C4-2B (cell line): ENCODE data around the gene SNAPC3.

Experiments used
- H3K27ac ChIP-seq: fragments of 450-650 bp; 2 replicates; pipeline ENCODE4 v1.5.1; 2017
- ZFX ChIP-seq: fragments of 450-650 bp; IDR thresholded peaks from 2 replicates; pipeline ENCODE4 v1.6.1; 2017
- TF ChIP-seq, protein P1 (sequence below): fragments of 450-650 bp; conservative IDR thresholded peaks from 2 replicates; pipeline ENCODE4 v1.5.1; 2017; ENCODE audit warnings: mild to moderate bottlenecking

The SNAPC3 gene

DNA sequence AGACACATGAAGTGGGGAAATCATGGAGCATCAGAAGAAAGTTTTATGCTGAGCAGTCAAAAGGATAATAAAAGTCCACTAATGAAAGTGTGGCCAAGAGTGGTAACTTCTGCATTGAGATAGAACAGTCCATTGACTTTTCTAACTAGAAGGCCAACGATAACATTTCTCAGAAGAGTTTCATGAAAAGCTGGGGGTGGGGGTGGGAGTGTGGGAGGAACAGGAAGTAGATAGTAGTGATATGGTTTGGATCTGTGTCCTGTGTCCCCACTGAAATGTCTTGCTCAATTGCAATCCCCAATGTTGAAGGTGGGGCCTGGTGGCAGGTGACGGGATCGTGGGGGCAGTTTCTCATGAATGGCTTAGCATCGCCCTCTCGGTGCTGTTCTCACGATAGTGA is 36.2 kb upstream of the SNAPC3 start:
- no peak overlapping the region for H3K27ac ChIP-seq
- TF ChIP-seq, protein P1, sequence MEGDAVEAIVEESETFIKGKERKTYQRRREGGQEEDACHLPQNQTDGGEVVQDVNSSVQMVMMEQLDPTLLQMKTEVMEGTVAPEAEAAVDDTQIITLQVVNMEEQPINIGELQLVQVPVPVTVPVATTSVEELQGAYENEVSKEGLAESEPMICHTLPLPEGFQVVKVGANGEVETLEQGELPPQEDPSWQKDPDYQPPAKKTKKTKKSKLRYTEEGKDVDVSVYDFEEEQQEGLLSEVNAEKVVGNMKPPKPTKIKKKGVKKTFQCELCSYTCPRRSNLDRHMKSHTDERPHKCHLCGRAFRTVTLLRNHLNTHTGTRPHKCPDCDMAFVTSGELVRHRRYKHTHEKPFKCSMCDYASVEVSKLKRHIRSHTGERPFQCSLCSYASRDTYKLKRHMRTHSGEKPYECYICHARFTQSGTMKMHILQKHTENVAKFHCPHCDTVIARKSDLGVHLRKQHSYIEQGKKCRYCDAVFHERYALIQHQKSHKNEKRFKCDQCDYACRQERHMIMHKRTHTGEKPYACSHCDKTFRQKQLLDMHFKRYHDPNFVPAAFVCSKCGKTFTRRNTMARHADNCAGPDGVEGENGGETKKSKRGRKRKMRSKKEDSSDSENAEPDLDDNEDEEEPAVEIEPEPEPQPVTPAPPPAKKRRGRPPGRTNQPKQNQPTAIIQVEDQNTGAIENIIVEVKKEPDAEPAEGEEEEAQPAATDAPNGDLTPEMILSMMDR: no peak
- TF ChIP-seq ZFX: no peak

DNA sequence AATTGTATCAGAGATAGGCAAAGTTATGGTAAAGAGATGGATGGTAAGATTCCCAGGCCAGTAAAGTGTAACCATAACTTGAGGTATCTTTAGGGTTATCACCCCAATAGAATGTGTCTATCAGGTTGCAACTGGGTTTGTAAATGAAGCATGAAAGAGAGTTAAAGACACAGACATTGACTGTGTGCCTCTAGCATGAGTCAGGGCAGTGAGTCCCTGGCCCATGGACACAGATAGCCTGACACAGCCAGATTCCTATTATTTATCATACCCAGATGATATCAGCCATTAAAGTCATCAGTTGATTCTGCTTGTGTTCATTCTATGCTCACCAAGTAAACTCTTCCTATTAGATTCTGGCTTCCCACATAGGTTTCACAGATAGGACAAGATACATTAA is 33.5 kb upstream of the SNAPC3 start:
- TF ChIP-seq, protein P1: no peak
- no peak for TF ChIP-seq ZFX
- no peak overlapping the region for H3K27ac ChIP-seq

DNA sequence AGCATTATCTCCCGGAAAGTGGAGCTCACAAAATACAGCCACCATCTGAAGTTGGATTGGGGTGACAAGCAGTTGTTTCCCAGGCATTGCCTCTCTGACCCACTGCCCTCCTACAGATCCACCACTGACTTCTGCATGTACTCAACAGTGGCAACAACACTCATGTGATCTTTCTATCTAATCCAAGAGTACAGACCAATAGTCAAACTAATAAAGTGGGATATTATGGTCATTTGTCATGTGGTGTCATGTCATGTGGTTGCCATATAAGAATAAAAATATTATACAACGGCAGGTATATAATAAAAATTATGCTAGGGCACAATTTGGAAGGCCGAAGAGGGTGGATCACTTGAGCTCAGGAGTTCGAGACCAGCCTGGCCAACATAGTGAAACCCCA is 33.0 kb upstream of the SNAPC3 start:
- no peak for TF ChIP-seq ZFX
- TF ChIP-seq, protein P1: no peak
- H3K27ac ChIP-seq: no peak overlapping the region

DNA sequence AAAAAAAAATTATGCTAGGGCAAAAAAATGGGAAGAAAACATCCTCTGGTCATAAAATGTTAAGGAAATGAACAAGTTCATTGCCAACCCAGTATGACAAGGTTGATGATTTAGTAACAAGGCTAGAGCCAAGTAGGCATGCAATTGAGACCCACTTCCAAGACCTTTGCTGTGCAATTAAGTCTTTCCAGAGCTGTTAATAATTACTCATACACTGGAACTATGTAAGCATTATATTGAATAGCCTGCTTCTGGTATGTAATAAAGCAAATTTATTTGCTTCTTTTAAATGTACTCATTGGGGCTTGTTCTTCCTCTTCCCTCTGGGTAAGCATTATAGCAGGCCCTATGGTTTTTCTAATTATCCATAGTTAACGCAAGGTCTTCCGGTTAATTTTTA is 32.5 kb upstream of the SNAPC3 start:
- H3K27ac ChIP-seq: no peak overlapping the region

DNA sequence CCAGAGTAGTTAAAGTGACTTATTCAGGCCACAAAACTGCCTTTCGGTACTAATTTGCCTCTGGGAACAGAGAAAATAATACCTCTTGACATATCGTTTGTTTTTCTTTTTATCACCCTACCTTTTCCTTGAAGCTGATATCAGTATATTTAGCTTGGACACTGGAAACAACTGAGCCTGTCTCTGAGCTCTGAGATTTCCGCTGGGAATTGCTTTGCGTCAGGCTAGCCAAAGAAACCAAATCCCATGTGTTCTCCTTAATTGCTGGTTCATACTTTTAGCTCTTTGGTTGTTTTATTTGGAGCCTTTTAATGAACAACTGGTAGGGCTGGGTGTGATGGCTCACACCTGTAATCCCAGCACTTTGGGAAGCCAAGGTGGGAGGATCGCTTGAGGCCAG is 30.3 kb upstream of the SNAPC3 start:
- TF ChIP-seq, protein P1: no peak
- TF ChIP-seq ZFX: no peak

More for the DNA sequence above, 32.5 kb upstream of the SNAPC3 start:
- TF ChIP-seq ZFX: no peak
- TF ChIP-seq, protein P1: no peak

DNA sequence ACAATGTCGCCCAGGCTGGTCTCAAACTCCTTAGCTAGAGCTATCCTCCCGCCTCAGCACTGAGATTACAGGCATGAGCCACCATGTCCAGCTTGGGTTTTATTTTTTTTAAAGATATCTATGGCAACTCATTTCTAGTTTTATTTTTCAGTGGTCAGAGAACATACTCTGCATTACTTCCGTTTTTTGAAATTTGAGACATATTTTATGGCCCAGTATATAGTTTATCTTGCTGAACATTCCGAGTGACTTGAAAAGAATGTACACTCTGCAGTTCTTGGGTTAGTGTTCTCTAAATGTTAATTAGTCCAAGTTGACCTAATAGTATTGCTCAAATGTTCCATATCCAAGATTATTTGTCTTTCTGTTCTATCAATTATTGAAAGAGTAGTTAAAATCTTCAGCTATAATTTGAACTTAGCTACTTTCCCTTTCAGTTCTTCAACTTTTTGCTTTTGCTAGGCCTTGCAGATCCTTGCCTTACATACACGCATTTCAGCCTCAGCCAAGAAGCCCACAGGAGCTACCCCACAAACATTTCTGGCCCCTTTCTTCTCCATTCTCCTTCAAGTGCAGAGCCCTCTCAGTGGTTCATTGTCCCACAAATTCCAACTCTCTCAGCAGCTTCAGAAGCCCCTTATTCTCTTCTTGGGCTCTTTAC is 22.3 kb upstream of the SNAPC3 start:
- H3K27ac ChIP-seq: no peak overlapping the region
- TF ChIP-seq, protein P1: no peak
- TF ChIP-seq ZFX: no peak

More for the DNA sequence above, 30.3 kb upstream of the SNAPC3 start:
- no peak overlapping the region for H3K27ac ChIP-seq

DNA sequence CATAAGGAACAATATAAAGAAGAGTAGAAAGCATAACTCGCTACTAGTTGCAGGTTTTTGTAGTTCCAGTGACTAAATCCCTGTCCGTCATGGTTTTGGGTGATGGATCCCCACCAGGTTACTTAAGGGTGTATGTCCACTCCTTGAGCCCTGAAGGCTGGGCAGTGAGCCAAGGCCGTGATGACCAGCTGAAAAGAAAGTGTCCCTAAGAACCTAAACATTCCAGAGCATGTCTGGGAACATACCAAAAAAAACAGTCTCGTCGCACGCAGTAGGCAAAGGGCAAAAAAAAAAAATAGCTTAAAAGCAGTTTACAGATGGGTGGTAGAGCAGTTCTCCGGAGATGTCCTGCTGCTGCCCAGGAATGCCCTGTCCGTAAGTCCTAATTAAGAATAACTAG is 21.4 kb upstream of the SNAPC3 start:
- no peak for TF ChIP-seq ZFX
- TF ChIP-seq, protein P1: no peak
- no peak overlapping the region for H3K27ac ChIP-seq
